HG03025 (cell line): ENCODE data around the gene TRIM67.
"Not testable (repeated sequence)": the region's sequence is repeated elsewhere in the genome, so short reads cannot be mapped to it uniquely, and the experiment has no call there.

Source experiments
- ATAC-seq: cut with Tn5 transposase; IDR thresholded peaks from one replicate; pipeline ENCODE4 v1.9.1; 2021; ENCODE audit warnings: mild to moderate bottlenecking, moderate library complexity; ENCODE audit not compliant: unreplicated experiment, low FRiP score

TRIM67 gene

GRCh38 chr1:231201375-231201978, 39.6 kb downstream of the TRIM67 start:
- no peak for ATAC-seq

GRCh38 chr1:231201979-231202633, 40.2 kb downstream of the TRIM67 start:
- no peak for ATAC-seq

GRCh38 chr1:231203259-231204057, 41.6 kb downstream of the TRIM67 start:
- ATAC-seq: no peak

- ATAC-seq: no peak
These were observed 45.0 kb downstream of the TRIM67 start for GRCh38 chr1:231206856-231207255.

DNA sequence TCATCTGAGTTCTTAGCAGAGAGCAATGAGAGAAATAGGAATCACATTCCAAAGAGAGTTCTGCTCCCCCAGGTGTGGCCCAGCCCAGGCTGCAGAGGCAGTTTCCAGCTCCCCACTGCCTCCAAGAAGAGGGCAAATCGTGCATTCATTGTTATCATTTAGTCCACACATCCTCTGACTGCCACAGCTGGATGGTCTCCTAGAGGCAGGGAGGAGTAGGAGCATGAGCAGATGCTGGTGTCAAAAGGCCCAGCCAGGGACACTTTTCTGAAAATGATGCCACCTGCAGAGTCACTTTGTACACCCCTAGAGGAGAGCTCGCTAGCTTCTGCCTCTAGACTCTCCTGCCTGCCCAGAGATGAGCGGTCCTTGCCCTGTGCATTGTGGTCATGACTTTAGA, 45.6 kb downstream of the TRIM67 start:
- no peak for ATAC-seq

GRCh38 chr1:231208980-231209379, 47.1 kb downstream of the TRIM67 start:
- ATAC-seq: no peak

GRCh38 chr1:231209531-231209930, 47.7 kb downstream of the TRIM67 start:
- no peak for ATAC-seq

- no peak for ATAC-seq
These were observed 48.3 kb downstream of the TRIM67 start for GRCh38 chr1:231210126-231210525.

- ATAC-seq: peak; percentile 81
These were observed 49.4 kb downstream of the TRIM67 start for GRCh38 chr1:231211005-231211857.

GRCh38 chr1:231212301-231212700, 50.4 kb downstream of the TRIM67 start:
- ATAC-seq: not testable (repeated sequence)

- no peak for ATAC-seq
These were observed 52.1 kb downstream of the TRIM67 start for GRCh38 chr1:231213831-231214573.

DNA sequence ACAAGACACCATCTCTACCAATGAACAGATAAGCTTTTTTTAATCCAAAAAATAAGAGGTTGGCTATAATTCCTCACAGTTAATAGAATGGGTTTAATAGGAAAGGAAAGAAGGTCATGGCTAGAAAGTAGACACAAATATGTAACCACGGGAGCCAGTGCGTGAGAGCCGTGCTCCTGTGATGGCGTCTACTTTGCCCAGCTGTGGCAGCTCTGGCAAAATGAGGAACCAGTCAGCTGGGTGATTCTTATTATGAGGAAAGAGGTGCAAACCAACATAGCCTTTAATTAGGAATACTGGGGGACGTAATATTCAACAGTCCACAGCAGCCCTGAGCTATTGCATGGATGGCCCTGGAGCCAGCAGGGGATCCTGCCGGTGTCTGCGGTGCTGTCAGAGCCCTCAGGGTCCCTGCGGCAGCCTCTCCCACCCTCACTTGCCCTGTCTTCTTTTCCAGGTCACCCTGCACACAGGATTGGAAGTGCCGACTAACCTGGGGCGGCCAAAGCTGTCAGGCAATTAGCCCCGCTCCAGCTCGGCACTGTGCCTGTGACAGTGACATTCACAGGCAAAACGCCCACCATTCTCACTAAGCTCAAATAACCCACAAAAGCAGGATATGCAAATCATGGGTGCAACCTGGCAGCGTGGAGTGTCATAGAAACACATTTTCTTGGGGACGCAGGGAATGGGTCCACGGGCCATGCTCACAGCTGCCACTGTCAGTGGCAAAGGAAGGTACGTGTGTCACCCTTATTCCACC, 53.2 kb downstream of the TRIM67 start:
- ATAC-seq: no peak

DNA sequence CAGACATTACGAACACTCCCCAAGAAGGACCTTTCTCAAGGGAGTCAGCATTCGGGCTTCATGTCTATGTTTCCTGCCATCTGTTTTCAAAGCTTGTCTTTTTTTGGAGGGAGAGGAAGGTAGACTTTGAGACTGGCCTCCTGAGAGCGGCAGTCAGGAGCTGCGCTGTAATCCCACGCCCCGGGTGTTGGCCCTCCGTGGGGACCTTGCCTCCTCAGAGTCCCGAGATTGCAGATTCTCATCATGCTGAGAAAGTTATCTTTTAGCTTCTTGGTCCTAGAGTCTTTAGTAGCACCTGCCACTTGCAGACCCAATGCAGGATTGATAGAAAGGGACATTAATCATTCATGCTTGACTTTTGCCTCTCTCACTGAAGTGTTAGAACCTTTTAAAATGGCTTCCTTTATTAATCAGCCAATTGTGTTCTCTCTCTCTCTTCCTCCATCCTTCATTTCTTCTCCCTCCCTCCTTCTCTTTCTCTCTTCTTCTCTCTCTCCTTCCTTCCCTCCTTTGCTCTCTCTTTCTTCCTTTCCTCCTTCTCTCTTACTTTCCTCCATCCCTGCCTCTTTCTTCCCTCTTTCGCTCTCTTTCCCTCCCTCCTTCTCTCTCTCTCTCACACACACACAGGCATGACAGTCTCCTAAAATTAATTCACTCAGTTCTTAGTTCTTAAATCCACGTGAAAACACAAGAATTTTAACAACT, 54.0 kb downstream of the TRIM67 start:
- ATAC-seq: no peak

- no peak for ATAC-seq
These were observed 54.6 kb downstream of the TRIM67 start for GRCh38 chr1:231216498-231216897.

GRCh38 chr1:231217056-231217455, 55.2 kb downstream of the TRIM67 start:
- ATAC-seq: no peak

- ATAC-seq: no peak
These were observed 56.2 kb downstream of the TRIM67 start for GRCh38 chr1:231218078-231218477.

DNA sequence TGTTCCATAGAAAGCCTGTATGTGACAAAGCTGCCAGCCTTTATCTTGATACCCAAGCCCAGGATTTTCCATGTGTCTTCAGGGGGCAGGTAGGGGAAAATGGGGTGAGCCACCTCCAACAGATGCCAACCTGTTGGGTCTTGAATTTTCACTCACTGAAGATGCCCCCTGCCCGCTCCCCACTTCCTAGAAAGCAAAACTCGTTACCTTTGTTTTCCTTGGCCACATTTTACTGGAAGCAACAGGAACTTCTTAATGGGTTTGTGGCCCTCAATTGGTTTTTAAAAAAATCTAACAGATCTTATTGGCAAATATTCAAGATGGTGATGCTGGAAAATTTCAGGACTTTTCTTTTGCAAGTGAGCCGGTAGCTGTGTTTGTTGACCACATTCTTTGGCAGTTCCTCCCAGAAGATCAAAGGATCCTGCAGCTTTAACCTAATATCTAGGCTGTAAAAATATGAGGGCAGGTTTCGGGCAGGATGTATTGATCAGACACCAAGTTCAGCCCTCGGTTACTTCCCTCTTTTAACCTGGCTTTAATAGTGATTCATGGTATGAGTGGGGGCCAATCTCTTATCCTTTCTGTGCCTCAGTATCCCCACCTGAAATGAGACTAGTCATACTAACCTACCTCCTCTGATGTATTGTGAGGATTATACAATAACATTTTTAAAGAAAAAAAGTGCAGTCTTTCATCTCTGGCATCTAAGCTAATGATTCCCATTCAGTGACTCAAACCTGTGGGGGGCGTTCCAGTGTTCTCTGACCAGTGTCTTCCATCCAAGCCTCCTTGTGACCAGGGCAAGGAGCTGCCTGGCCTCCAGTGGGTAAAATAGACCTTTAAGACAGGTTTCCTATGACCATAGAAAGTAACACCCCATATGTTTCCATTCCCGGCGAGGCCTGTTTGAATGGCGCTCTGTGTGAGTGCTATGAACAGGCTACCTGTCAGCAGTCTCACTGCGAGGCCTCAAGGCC, 57.9 kb downstream of the TRIM67 start:
- no peak for ATAC-seq

DNA sequence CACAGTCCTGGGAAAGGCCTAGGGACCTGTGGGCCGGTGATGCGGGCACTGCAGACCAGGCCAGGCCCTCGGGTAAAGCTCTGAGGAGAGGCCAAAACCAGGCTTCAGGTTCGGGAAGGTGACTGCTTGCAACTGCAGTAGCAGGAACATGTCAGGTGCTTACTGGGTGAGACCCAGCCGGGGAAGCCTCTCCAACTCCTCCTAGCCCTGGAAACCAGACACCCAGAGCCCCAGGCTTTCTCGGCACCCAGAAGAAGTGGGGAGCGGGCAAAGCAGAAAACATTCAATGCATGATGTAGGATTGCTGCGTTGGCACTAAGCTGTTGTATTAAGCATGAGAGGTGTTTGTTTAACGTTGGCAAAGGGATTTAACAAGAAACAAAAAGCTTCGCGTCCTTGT, 58.9 kb downstream of the TRIM67 start:
- ATAC-seq: no peak
